HEK293 (cell line): ENCODE measurements around the gene SCN4A.

Experiments
- SETDB1 ChIP-seq: IDR thresholded peaks from one replicate; pipeline ENCODE4 v1.6.1; 2017; ENCODE audit warnings: mild to moderate bottlenecking, low read length, moderate library complexity, mixed read lengths; ENCODE audit not compliant: insufficient read length
- TCF7L2 ChIP-seq: IDR thresholded peaks from 2 replicates; pipeline ENCODE4 v1.6.1; 2011; ENCODE audit warnings: low read depth, mild to moderate bottlenecking, inconsistent platforms, low read length, moderate library complexity, borderline replicate concordance
- ZBTB11 ChIP-seq: fragments of 450-650 bp; formaldehyde crosslinking; conservative IDR thresholded peaks from 2 replicates; pipeline ENCODE4 v1.5.1; 2016; ENCODE audit warnings: low read depth, missing biosample characterization, missing genetic modification characterization
- ZNF391 ChIP-seq: fragments of 450-650 bp; formaldehyde crosslinking; IDR thresholded peaks from 2 replicates; pipeline ENCODE4 v1.5.1; 2016; ENCODE audit warnings: low read depth, missing biosample characterization, missing genetic modification characterization, borderline replicate concordance
- ZNF48 ChIP-seq: fragments of 450-650 bp; formaldehyde crosslinking; IDR thresholded peaks from 2 replicates; pipeline ENCODE4 v1.5.1; 2016; ENCODE audit warnings: missing biosample characterization, missing genetic modification characterization
- TF ChIP-seq, protein P1 (sequence below): fragments of 450-650 bp; formaldehyde crosslinking; IDR thresholded peaks from 2 replicates; pipeline ENCODE4 v1.5.1; 2016; ENCODE audit warnings: missing biosample characterization, missing genetic modification characterization
- TF ChIP-seq, protein P2 (sequence below): fragments of 450-650 bp; formaldehyde crosslinking; IDR thresholded peaks from 2 replicates; pipeline ENCODE4 v1.5.1; 2016; ENCODE audit warnings: missing biosample characterization, missing genetic modification characterization

DNA sequence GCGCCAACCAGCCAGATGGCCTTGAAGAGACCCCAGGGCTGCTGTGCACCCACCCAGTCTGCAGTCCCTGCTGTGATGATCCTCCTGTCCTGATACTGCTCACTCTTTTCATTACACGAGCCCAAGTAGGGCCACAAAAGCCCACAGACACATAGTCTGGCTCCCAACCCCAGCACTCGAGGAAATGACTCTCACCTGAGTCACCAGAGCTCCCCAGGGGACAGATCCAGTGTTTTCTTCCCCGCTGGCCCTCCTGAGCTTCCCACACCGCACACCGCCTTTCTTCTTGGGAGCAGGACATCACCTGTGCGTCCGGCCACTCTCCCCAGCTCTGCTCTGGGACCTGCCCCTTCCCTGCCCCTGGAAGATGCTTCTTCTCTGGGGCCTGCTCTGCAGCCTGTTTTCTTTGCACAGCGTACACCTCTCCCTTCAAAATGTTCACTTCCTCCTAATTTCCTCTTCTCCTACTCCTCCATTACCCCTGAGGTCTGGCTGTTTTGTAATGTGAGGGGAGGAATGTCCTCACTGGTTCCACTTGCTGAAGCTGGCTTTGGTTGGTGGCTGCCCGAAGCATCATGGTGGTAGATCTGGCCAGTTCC is 2.0 kb upstream of the SCN4A start:
- TF ChIP-seq ZBTB11 (tag by site-specific recombination) (no peak), TCF7L2 (no peak), SETDB1 (no peak), ZNF48 (tag by site-specific recombination) (no peak), ZNF391 (tag by site-specific recombination) (no peak)
- TF ChIP-seq, protein P1, sequence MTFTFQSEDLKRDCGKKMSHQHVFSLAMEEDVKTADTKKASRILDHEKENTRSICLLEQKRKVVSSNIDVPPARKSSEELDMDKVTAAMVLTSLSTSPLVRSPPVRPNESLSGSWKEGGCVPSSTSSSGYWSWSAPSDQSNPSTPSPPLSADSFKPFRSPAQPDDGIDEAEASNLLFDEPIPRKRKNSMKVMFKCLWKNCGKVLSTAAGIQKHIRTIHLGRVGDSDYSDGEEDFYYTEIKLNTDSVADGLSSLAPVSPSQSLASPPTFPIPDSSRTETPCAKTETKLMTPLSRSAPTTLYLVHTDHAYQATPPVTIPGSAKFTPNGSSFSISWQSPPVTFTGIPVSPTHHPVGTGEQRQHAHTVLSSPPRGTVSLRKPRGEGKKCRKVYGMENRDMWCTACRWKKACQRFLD (tag by site-specific recombination) = no peak
- TF ChIP-seq, protein P2, sequence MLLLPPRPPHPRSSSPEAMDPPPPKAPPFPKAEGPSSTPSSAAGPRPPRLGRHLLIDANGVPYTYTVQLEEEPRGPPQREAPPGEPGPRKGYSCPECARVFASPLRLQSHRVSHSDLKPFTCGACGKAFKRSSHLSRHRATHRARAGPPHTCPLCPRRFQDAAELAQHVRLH (tag by site-specific recombination) = no peak
